ENCODE results near the gene GPR35.

GPR35 gene

DNA sequence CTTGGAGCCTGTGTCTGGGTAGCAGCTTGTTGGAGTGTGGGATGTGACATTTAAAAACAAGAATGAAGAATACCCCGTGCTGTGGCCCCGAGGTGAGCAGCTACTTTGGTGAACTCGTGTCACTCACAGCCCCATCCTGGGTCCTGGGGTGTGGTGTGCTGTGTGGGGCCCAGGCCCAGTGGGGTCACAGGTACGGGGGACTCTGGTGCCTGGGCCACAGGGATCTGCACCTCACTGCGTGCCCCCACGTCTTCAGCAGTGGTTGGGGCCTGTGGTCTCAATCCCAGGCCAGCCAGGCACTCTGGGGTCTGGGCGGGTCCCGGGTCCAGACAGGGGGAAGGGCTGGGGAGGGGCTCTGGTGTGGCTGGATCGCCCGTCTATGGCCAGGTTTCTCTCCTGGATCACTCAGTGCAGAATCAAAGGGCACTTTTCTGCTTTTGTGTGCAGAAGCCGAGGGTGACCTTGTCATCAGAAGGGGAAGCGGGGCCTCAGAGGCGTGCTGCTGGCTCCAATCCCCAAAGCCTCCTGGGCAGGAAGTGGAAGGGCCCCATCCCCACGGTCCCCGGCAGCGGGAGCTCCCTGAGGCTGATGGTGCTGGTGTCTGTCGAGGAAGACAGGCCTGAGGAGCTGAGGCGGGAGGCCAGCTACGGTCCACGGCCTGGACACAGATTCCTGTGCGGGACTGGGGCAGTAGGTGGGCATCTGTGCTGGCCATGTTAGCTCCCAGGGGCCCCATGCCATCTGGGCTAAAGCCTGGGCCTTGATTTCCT, 1.4 kb downstream of the GPR35 start:
- FAIRE-seq: no peak

DNA sequence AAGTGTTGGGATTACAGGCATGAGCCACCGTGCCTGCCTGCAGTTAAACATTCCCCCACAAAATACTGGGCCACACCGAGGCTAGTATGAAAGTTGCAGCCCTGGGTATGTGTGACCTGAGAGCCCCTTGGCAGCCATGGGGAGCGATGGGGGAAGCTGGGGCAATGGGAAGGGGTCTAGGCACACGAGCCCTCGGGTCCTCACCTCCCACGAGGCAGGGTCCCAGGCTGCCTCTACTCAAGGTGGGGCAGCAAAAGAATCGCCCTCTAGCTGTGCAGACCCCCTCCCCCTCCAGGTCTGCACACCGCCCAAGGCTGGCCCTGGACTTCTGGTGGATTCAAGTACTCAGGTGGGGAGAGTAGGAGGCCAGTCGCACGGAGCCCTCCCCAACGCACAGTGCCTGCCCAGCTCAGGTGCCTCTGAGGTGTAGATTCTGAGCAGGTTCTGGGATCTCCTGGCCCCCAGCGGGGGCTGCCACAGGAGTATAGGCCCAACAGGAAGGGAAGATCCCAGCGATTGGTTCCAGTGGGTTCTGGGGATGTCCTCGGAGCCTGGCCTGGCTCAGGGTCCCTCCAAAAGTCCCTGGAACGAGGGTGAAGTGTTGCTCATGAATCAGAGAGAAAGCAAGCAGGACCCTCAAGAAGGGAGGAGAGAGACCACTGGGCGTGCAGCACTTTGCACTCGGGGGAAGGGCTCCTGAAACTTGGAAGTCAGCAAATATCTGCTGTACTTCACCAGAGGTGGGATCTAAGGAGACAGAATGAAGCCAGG, 2.6 kb downstream of the GPR35 start:
- no peak for FAIRE-seq

DNA sequence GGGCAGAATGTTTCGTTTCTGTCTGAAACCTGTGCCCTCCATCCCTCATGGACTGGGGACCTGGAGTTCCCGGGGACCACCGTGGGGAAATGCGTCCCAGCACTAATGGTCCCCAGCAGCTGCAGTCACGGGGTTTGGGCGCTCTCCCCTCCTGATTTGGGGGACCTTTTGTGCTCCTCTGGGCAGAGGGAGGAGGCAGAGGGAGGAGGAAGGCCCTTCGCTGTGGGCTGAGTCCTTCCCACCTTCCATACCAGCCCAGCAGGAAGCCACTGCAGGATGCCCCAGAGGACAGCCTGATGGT, 3.2 kb downstream of the GPR35 start:
- FAIRE-seq: no peak

DNA sequence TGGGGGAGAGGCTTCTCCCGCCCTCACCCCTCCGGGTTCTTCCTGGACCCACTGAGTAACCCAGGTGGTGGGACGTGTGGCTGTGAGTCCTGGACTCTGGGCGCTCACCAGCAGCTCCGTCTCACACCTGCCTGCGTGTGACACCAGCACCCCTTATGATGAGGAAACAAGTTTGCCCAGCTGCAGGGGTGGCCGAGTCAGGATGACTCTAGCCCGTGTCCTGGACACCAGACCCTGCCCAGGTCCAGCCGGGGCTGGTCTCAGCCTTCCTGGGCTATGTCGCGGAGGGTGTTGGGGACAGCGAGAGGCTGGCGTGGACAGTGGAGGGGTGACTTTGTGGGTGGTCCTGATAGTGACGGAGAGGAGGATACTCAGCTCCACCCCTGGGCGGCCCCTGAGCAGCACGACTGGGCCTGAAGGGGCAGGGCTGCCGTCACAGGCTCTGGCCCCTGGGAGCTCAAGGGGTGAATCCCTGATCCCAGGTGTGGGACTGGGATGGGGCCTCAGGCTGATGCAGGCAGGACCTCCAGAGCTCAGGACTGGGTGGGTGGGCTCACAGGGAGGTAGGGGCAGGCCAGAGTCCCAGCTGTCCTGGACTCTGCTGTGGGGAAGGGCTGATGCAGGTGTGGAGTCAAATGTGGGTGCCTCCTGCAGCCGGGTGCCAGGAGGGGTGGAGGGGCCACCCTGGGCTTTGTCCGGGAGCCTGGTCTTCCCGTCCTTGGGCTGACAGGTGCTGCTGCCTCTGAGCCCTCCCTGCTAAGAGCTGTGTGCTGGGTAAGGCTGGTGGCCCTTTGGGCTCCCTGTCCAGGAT, 3.7 kb downstream of the GPR35 start:
- FAIRE-seq: no peak

DNA sequence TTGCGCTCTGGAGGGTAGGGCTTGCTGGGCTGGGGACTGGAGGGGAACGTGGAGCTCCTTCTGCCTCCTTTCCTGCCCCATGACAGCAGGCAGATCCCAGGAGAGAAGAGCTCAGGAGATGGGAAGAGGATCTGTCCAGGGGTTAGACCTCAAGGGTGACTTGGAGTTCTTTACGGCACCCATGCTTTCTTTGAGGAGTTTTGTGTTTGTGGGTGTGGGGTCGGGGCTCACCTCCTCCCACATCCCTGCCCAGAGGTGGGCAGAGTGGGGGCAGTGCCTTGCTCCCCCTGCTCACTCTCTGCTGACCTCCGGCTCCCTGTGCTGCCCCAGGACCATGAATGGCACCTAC, 4.3 kb downstream of the GPR35 start:
- FAIRE-seq: no peak

DNA sequence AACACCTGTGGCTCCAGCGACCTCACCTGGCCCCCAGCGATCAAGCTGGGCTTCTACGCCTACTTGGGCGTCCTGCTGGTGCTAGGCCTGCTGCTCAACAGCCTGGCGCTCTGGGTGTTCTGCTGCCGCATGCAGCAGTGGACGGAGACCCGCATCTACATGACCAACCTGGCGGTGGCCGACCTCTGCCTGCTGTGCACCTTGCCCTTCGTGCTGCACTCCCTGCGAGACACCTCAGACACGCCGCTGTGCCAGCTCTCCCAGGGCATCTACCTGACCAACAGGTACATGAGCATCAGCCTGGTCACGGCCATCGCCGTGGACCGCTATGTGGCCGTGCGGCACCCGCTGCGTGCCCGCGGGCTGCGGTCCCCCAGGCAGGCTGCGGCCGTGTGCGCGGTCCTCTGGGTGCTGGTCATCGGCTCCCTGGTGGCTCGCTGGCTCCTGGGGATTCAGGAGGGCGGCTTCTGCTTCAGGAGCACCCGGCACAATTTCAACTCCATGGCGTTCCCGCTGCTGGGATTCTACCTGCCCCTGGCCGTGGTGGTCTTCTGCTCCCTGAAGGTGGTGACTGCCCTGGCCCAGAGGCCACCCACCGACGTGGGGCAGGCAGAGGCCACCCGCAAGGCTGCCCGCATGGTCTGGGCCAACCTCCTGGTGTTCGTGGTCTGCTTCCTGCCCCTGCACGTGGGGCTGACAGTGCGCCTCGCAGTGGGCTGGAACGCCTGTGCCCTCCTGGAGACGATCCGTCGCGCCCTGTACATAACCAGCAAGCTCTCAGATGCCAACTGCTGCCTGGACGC, 4.9 kb downstream of the GPR35 start:
- FAIRE-seq: no peak

DNA sequence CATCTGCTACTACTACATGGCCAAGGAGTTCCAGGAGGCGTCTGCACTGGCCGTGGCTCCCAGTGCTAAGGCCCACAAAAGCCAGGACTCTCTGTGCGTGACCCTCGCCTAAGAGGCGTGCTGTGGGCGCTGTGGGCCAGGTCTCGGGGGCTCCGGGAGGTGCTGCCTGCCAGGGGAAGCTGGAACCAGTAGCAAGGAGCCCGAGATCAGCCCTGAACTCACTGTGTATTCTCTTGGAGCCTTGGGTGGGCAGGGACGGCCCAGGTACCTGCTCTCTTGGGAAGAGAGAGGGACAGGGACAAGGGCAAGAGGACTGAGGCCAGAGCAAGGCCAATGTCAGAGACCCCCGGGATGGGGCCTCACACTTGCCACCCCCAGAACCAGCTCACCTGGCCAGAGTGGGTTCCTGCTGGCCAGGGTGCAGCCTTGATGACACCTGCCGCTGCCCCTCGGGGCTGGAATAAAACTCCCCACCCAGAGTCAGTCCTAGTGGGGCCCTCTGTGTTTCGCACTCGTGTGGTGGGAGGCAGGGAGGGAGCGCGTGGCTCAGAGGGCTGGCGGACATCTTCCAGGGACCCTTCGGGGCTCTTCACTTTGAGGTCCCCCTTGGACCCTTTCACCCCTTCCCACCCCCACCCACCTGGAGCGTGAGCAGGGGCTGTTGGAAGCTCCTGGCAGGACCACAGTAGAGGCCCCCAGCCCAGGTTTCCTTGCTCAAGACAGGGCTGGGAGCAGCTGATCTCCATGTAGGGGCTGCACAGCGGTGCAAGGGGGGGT, 5.7 kb downstream of the GPR35 start:
- no peak for FAIRE-seq

DNA sequence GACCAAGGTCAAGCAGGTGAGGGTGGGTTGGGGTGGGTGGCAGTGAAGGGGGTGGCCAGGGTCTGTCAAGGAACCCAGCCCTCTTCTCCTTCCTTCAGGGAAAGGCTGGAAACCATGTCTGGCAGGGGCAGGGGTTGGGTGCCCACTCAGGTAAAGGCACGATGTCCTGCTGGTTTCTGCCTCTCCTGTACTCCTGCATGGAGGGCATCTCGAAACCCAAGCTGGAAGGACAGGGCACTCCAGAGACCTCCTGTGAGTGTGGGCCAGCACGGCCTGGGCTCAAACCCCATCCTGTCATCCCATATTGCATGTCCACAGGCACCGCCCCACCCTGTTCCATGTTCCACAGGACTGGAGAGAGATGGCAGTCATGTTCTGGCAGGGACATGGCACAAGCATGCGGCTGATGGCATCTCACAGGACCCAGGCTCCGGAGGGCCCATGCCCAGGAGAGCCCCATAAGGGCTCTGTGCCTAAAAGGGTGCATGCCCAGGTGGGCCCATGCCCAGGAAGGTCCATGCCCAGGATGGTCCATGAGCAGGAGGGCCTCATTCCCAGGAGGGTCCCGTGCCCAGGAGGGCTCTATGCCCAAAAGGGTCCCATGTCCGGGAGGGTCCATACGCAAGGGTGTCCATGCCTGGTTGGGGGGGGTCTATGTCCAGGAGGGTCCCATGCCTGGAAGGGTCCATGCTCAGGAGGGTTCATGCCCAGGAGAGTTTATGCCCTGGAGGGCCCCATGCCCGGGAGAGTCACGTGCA, 6.4 kb downstream of the GPR35 start:
- no peak for FAIRE-seq

DNA sequence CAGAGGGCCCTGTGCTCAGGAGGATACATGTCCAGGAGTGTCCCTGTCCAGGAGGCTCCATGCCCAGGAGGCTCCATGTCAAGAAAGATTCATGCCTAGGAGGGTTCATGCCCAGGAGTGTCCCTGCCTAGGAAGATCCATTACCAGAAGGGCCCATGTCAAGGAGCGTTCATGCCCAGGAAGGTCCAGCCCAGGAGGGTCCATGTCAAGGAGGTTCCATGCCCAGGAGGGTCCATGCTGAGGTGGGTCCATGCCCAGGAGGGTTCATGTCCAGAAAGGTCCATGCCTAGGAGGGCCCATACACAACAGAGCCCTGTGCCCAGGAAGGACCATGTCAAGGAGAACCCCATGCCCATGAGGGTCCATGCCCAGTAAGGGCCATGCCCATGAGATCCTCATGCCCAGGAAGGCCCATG, 7.0 kb downstream of the GPR35 start:
- no peak for FAIRE-seq

DNA sequence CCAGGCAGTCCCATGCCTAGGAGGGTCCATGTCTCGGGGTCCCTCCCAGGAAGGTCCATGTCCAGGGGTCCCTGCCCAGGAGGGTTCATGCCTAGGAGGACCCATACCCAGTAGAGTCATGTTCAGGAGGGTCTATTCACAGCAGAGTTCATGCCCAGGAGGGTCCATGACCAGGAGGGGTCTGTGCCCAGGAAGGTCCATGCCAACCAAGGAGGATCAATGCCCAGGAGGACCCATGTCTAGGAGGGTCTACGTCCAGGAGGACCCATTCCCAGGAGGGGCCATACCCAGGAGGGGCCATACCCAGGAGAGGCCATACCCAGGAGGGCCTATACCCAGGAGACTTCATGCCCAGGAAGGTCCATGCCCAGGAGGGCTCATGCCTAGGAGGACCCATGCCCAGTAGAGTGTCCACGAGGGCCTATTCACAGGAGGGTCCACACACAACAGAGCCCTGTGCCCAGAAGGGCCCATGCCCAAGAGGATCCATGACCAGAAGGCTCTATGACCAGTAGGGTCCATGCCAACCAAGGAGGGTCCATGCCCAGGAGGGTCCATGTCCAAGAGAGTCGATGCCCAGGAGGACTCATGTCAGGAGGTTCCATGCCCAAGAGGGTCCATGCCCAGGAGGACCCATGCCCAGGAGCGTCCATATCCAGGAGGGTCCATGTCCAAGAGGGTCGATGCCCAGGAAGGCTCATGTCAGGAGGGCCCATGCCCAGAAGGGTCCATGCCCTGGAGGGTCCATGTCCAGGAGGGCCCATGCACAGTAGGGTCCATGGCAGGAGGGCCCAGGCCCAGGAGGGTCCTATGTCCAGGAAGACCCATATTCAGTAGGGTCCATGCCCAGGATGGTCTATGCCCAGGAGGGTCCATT, 10.1 kb downstream of the GPR35 start:
- no peak for FAIRE-seq

DNA sequence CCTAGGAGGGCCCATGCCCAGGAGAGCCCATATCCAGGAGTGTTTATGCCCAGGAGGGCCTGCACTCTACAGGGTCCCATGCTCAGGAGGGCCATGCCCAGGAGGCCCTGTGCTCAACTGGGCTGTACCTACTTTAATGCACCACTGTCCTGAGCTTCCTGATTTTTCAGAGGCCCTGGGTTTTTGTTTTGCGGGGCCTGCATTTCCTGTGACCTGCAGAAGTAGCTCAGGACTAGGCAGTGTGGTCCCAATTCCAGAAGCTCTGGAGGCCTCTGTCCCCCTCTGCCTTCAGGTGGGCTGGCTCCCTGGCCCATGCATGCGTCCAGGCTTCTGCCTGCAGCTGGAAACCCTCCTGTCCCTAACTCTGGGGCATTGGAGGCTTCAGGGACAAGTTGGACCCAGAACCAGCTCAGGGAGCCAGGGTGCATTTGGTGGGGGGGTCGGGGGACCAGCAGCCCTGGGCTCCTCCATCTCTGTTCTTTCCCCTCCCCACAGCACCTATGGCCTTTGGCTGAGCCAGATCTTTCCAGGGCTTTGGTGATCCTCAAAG, 10.8 kb downstream of the GPR35 start:
- no peak for FAIRE-seq

DNA sequence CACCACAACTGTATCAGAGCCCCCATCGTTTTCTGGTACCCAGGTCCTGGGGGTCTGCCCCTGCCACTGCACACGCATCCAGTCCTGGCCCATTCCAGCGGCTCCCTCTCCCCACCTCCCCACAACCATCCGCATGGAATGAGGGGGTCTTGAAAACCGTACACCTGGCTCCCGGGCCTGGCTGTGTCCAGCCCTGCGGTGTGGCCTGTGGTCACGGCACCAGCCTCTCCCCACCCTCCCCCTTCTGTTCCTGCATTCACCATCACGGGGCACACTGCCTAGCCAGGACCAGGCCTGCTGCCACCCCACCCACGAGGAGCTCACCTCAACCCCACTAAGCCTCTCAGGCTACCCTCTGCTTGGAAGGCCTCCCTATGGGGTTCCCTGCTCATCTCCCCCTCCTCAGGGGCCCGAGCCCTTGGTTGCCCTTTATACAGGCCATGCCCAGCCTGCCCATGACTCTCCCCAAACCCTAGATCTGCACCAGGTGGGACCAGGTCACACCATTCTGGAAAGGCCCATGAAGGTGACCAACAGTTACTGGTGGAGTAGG, 11.4 kb downstream of the GPR35 start:
- no peak for FAIRE-seq

DNA sequence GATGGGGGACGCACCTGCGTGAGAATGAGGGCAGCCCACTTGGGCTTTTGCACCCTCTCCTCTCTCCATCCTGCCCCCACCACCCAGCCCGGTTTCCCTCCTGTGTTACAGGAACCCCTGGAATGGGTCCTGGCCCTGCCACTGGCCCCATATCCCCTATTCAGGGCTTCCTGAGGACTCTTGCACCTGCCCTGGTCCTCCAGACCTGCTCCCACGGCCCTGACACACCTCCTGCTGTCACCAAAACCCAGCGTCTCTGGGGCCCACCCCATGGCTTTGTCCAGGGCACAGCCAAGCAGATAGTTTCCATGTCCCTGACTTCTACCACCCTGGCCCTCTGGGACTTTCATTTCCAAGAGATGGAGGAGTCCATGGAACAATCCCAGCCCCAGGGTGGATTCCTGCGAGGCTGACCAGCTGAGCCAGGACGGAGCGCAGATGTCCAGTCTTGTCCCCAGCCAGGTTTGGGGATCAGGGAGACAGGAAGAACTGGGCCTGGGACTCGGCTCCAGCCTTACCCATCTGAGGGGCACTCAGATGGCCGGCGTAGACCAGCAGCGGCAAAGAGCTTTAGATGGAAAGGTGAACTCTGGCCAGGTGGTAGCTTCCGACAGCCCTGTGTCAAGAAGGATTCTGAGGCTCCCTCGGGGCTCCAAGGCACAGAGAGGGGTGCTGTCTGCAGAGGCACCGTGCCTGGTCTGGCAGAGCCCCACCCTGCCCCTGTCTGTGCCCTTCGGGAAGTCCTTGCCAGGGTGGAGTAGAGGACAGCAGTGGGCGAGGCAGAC, 12.0 kb downstream of the GPR35 start:
- no peak for FAIRE-seq

DNA sequence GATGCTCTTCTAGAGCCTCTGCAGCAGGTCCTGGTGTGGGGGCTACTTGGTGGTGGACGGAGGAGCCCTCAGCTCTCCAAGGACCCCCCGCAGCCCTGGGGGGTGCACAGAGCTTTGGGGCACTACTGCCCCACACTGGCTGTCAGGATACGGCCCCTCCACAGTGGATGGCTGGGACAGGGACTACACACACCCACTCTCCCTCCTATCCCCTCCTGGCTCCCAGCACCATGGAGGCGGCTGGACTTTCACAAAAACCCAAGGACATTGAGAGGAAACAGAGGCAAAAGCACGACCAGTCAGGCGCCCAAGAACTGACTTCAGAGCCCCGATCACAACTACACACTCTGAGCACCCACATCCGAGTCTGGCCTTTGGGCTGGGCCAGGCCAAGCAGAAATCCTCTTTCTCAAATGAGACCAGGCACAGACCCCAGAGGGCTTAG, 12.6 kb downstream of the GPR35 start:
- no peak for FAIRE-seq

DNA sequence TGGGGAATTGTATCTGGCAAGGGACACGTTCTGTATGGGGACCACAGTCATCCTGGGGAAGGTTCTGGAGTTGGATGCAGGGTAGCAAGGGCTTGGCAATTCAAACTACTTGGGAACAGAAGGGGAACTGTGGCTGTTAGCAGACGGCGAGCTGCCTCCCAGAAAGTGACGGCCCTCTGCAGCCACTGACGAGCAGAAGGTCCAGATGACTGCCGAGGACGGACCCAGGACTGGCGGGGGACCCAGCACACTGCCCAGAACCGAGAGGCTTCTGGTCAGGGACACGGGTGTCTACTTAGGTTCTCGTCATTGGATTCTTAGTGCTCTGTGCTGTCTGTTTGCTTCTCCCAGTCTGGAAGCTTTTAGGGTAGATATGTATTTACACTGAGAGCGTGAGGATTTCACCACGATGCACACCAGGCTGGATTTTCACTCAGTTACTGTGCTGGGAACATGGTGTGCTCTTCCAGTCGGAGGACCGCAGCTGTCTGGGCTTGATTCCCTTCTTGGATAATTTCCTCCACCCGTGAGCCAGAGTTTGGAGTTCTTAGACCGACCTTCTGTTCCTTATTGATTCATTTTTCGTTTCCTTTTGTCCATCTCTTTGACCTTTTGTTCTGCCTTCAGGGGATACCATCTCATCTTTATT, 13.4 kb downstream of the GPR35 start:
- FAIRE-seq: no peak

DNA sequence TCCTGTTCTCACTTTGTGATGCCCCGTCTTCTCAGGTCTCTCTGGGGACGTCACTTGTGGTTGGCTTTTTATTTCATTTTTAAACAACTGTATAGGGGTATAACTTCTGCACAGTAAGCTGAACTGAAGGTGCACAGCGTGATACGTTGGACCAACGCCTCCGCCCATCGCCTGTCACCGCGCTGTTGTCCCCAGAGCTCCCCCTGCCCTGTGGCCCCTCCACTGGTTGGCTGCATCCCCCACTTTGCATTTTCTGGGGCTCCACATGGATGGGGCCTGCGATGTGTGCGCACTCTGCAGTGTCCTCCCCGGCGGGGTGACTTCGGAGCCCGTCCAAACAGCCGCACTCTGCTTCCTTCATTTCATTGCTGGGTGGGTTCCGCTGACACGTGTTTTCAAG, 14.3 kb downstream of the GPR35 start:
- FAIRE-seq: no peak

DNA sequence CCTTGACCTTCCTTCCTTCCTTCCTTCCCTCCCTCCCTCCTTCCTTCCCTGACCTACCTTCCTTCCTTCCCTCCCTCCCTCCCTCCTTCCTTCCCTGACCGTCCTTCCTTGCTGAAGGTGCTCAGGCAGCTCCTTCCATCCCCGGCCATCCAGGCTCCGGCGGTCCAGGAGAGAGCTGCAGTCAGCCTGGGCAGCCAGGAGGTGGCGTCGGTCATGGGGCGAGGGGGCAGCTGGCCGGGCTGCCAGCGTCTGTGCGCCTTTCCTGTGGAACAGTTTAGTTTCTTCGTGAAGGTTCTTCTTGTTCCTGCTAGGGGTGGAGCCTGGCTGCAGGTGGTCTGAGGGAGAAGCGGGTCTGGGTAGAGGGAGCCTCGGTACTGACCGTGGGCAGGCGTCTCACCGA, 15.7 kb downstream of the GPR35 start:
- FAIRE-seq: no peak

All from endometrium (tissue), 2 donors.